Transverse colon (tissue), 4 donors: ENCODE data around the gene EPB41L1.

ENCODE experiments used
- EP300 ChIP-seq: sonication (generic); formaldehyde crosslinking; IDR thresholded peaks from one replicate; pipeline ENCODE4 v1.6.1; 2017; ENCODE audit warnings: antibody characterized with exemption, low read depth
- POLR2AphosphoS5 ChIP-seq, 3 donors: sonication (generic); formaldehyde crosslinking; IDR thresholded peaks; one replicate each; pipeline ENCODE4 v1.6.1; 2016; ENCODE audit warnings: antibody characterized with exemption in 3 of 3
- TF ChIP-seq, protein P1 (sequence below), 5 experiments: fragments of 200-600 bp in 3 of 5; fragments of 450-650 bp in 2 of 5; sonication (generic) in 3 of 5; IDR thresholded peaks; 1 replicate in 2 of 5; 2 replicates in 3 of 5; pipeline ENCODE4 v1.5.1; 2016 to 2017; ENCODE audit warnings: antibody characterized with exemption in 5 of 5, inconsistent platforms in 3 of 5, mild to moderate bottlenecking in 2 of 5, moderate library complexity in 1 of 5

DNA sequence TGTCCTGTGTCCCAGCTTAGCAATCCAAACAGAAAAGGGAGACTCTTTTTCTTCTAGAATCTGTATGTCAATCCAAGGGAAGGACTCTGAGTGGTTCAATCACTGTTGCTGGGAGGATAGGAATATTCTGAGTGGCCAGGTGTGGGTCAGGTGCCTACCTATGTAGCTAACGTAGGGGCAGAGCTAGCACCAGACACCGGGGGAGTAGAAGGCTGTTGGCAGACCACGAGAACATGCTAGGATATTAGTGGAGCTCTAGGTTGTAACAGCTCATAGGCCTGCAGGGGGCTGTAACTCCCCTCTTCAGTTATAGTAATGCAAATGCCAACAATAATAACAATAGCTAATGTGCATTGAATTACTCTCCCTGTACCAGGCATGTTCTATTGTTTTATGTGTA, 39.8 kb upstream of the EPB41L1 start:
- TF ChIP-seq, protein P1, sequence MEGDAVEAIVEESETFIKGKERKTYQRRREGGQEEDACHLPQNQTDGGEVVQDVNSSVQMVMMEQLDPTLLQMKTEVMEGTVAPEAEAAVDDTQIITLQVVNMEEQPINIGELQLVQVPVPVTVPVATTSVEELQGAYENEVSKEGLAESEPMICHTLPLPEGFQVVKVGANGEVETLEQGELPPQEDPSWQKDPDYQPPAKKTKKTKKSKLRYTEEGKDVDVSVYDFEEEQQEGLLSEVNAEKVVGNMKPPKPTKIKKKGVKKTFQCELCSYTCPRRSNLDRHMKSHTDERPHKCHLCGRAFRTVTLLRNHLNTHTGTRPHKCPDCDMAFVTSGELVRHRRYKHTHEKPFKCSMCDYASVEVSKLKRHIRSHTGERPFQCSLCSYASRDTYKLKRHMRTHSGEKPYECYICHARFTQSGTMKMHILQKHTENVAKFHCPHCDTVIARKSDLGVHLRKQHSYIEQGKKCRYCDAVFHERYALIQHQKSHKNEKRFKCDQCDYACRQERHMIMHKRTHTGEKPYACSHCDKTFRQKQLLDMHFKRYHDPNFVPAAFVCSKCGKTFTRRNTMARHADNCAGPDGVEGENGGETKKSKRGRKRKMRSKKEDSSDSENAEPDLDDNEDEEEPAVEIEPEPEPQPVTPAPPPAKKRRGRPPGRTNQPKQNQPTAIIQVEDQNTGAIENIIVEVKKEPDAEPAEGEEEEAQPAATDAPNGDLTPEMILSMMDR (IDR thresholded peaks at IDR 0.05) = no peak
- TF ChIP-seq POLR2AphosphoS5 (IDR thresholded peaks at IDR 0.05) (no peak), EP300 (no peak)
